ENCODE results near the gene PROX1.

Gene PROX1

GRCh38 chr1:213996320-213997037, 8.7 kb downstream of the PROX1 start:
- DNase-seq (ENCODE audit: low read depth, low spot score), result no peak
- no peak overlapping the region for H3K27ac ChIP-seq

- no peak for DNase-seq (ENCODE audit: low read depth, low spot score)
- H3K27ac ChIP-seq, result no peak overlapping the region
Observed at GRCh38 chr1:213997038-213997771, 9.4 kb downstream of the PROX1 start.

GRCh38 chr1:213997772-213998107, 10.0 kb downstream of the PROX1 start:
- no peak for DNase-seq (ENCODE audit: low read depth, low spot score)
- H3K27ac ChIP-seq, result no peak overlapping the region

GRCh38 chr1:213998785-213999184, 11.0 kb downstream of the PROX1 start:
- DNase-seq (ENCODE audit: low read depth, low spot score), result no peak

GRCh38 chr1:213999732-214000131, 12.0 kb downstream of the PROX1 start:
- no peak overlapping the region for H3K27ac ChIP-seq
- DNase-seq (ENCODE audit: low read depth, low spot score), result no peak

More at GRCh38 chr1:213998785-213999184, 11.0 kb downstream of the PROX1 start:
- no peak overlapping the region for H3K27ac ChIP-seq

- H3K27ac ChIP-seq, result no peak overlapping the region
- DNase-seq (ENCODE audit: low read depth, low spot score), result no peak
Observed at GRCh38 chr1:214002060-214002459, 14.3 kb downstream of the PROX1 start.

- H3K27ac ChIP-seq, result no peak overlapping the region
- DNase-seq (ENCODE audit: low read depth, low spot score), result no peak
Observed at GRCh38 chr1:214002472-214002871, 14.7 kb downstream of the PROX1 start.

- no peak overlapping the region for H3K27ac ChIP-seq
Observed at GRCh38 chr1:214003233-214003632, 15.5 kb downstream of the PROX1 start.

GRCh38 chr1:214004014-214004413, 16.2 kb downstream of the PROX1 start:
- no peak overlapping the region for H3K27ac ChIP-seq
- no peak for DNase-seq (ENCODE audit: low read depth, low spot score)

More at GRCh38 chr1:214003233-214003632, 15.5 kb downstream of the PROX1 start:
- no peak for DNase-seq (ENCODE audit: low read depth, low spot score)

- H3K27ac ChIP-seq, result no peak overlapping the region
- no peak for DNase-seq (ENCODE audit: low read depth, low spot score)
Observed at GRCh38 chr1:214004795-214005194, 17.0 kb downstream of the PROX1 start.

- H3K27ac ChIP-seq, result no peak overlapping the region
- no peak for DNase-seq (ENCODE audit: low read depth, low spot score)
Observed at GRCh38 chr1:214005708-214006107, 17.9 kb downstream of the PROX1 start.

- no peak overlapping the region for H3K27ac ChIP-seq
- DNase-seq (ENCODE audit: low read depth, low spot score), result no peak
Observed at GRCh38 chr1:214006845-214007244, 19.1 kb downstream of the PROX1 start.

GRCh38 chr1:214008347-214008746, 20.6 kb downstream of the PROX1 start:
- H3K27ac ChIP-seq, result no peak overlapping the region
- DNase-seq (ENCODE audit: low read depth, low spot score), result no peak

- H3K27ac ChIP-seq, result no peak overlapping the region
- DNase-seq (ENCODE audit: low read depth, low spot score), result no peak
Observed at GRCh38 chr1:214008791-214009422, 21.1 kb downstream of the PROX1 start.

- no peak overlapping the region for H3K27ac ChIP-seq
- no peak for DNase-seq (ENCODE audit: low read depth, low spot score)
Observed at GRCh38 chr1:214009423-214010196, 21.8 kb downstream of the PROX1 start.

GRCh38 chr1:214010197-214010573, 22.4 kb downstream of the PROX1 start:
- DNase-seq (ENCODE audit: low read depth, low spot score), result no peak
- H3K27ac ChIP-seq, result no peak overlapping the region

- H3K27ac ChIP-seq, result no peak overlapping the region
- DNase-seq (ENCODE audit: low read depth, low spot score), result no peak
Observed at GRCh38 chr1:214010717-214011116, 22.9 kb downstream of the PROX1 start.

GRCh38 chr1:214012418-214012817, 24.6 kb downstream of the PROX1 start:
- DNase-seq (ENCODE audit: low read depth, low spot score), result peak; percentile 84

GRCh38 chr1:214013614-214014377, 26.0 kb downstream of the PROX1 start:
- H3K27ac ChIP-seq, result no peak overlapping the region
- no peak for DNase-seq (ENCODE audit: low read depth, low spot score)

More at GRCh38 chr1:214012418-214012817, 24.6 kb downstream of the PROX1 start:
- H3K27ac ChIP-seq, result peak overlapping the region; percentile 67

GRCh38 chr1:214014730-214015129, 27.0 kb downstream of the PROX1 start:
- DNase-seq (ENCODE audit: low read depth, low spot score), result no peak
- H3K27ac ChIP-seq, result no peak overlapping the region
